GM12878 (cell line): ENCODE data around the gene DUT. TPM values are rescaled to one million over a fixed set of nuclear protein-coding genes. Genes with fewer than 3 reads are reported as not detected.

Experiments
- CEBPB ChIP-seq, 2 experiments: fragments of 150-350 bp in 1 of 2; IDR thresholded peaks; 2 replicates each; pipeline ENCODE4 v1.6.1; 2012 to 2014; ENCODE audit warnings: low read depth in 2 of 2, low read length in 2 of 2, borderline replicate concordance in 1 of 2, inconsistent platforms in 1 of 2
- CUX1 ChIP-seq: IDR thresholded peaks from 2 replicates; pipeline ENCODE4 v1.6.1; 2012; ENCODE audit warnings: improper control_type of control experiment, low read depth, low read length; ENCODE audit not compliant: insufficient replicate concordance
- DPF2 ChIP-seq: fragments of 450-650 bp; IDR thresholded peaks from 2 replicates; pipeline ENCODE4 v1.6.1; 2017; ENCODE audit warnings: mild to moderate bottlenecking
- ESRRA ChIP-seq: IDR thresholded peaks from 2 replicates; pipeline ENCODE4 v1.6.1; 2012; ENCODE audit warnings: mild to moderate bottlenecking, low read length, improper control_type of control experiment
- KAT2A ChIP-seq: conservative IDR thresholded peaks from 2 replicates; pipeline ENCODE4 v1.6.1; 2011; ENCODE audit warnings: low read depth, low read length; ENCODE audit not compliant: control insufficient read depth
- NR2C1 ChIP-seq: fragments of 450-650 bp; IDR thresholded peaks from 2 replicates; pipeline ENCODE4 v1.6.1; 2017; ENCODE audit warnings: antibody characterized with exemption, mild to moderate bottlenecking, moderate library complexity
- PBX3 ChIP-seq: IDR thresholded peaks from 2 replicates; pipeline ENCODE4 v1.6.1; 2011; ENCODE audit warnings: mild to moderate bottlenecking, low read depth, low read length, moderate library complexity; ENCODE audit not compliant: insufficient replicate concordance
- RAD21 ChIP-seq: IDR thresholded peaks from 2 replicates; pipeline ENCODE4 v1.6.1; 2011; ENCODE audit warnings: mild to moderate bottlenecking, low read depth, low read length, moderate library complexity; ENCODE audit not compliant: insufficient read depth
- REST ChIP-seq: IDR thresholded peaks from 2 replicates; pipeline ENCODE4 v1.6.1; 2012; ENCODE audit warnings: mild to moderate bottlenecking, low read depth, low read length
- SPI1 ChIP-seq: IDR thresholded peaks from 2 replicates; pipeline ENCODE4 v1.6.1; 2011; ENCODE audit warnings: low read depth, mild to moderate bottlenecking, low read length, moderate library complexity, borderline replicate concordance; ENCODE audit not compliant: insufficient read depth
- SUZ12 ChIP-seq: fragments of 200-600 bp; sonication (generic); IDR thresholded peaks from one replicate; pipeline ENCODE4 v1.6.1; 2018; ENCODE audit warnings: antibody characterized with exemption, mild to moderate bottlenecking; ENCODE audit not compliant: unreplicated experiment
- TAF1 ChIP-seq: IDR thresholded peaks from 2 replicates; pipeline ENCODE4 v1.6.1; 2011; ENCODE audit warnings: mild to moderate bottlenecking, low read depth, low read length, borderline replicate concordance
- TCF7 ChIP-seq: IDR thresholded peaks from 2 replicates; pipeline ENCODE4 v1.6.1; 2014; ENCODE audit warnings: antibody characterized with exemption, borderline replicate concordance
- polyA plus RNA-seq, 11 experiments: library from polyadenylated mRNA; depleted of rRNA in 4 of 11; unstranded in 6 of 11; stranded (reverse) in 5 of 11; fragments of >200 nt; fragmentation: Nextera tagmentation in 4 of 11; fragmentation: Illumina TruSeq in 1 of 11; extraction: Ambion mirVana in 4 of 11; extraction: Trizol in 1 of 11; gene quantifications; 1 replicate in 1 of 11; 2 replicates in 10 of 11; pipeline versions ENCODE4 v1.2.1 to v1.2.3, GENCODE V29; 2011 to 2016; ENCODE audit warnings: inconsistent platforms in 2 of 11, missing spikeins in 2 of 11, low read depth in 1 of 11
- total RNA-seq, 4 experiments: library from RNA; depleted of rRNA in 3 of 4; stranded (reverse); fragments of >200 nt in 3 of 4; fragmentation: Illumina TruSeq in 1 of 4; extraction: Trizol in 1 of 4; gene quantifications; 2 replicates each; pipeline versions ENCODE4 v1.2.1 to v1.2.3, GENCODE V29; 2013 to 2021

Gene DUT
- total and polyA plus RNA-seq, 10 of the 15 experiments (the other 5 are each of a cell fraction or from before 2014, with no cell fraction given), result 20.1 to 452 (median 149) TPM

GRCh38 chr15:48282216-48282615 is 49.0 kb upstream of the DUT start (continued):
- no peak for TF ChIP-seq CUX1
- TF ChIP-seq KAT2A, result no peak
- TF ChIP-seq ESRRA, result no peak
- TF ChIP-seq TAF1, result no peak
- no peak for TF ChIP-seq SPI1
- TF ChIP-seq TCF7, result no peak
- no peak for TF ChIP-seq CEBPB (IDR thresholded peaks at IDR 0.05; ENCODE audit: borderline replicate concordance in 1 of 2, low read depth in 2 of 2, low read length in 2 of 2)
- no peak for TF ChIP-seq SUZ12
- TF ChIP-seq PBX3, result no peak
- no peak for TF ChIP-seq DPF2
- no peak for TF ChIP-seq RAD21
- TF ChIP-seq NR2C1, result no peak
- TF ChIP-seq REST, result no peak
